ENCODE data around the gene SUCO. TPM values are rescaled to one million over a fixed set of nuclear protein-coding genes. Genes with fewer than 3 reads are reported as not detected.

Gene SUCO
- total and polyA plus RNA-seq, 2 experiments from 2014 or later: 39.1 to 113 TPM

- Histone ChIP-seq H2AFZ (no peak overlapping the region), H4K20me1 (ENCODE audit: insufficient read depth, poor library complexity, severe bottlenecking) (no peaks in the 10 kb centered on the region), H3K36me3 (replicated peaks; ENCODE audit: insufficient read depth, low read depth) (no peaks in the 10 kb centered on the region), H3K4me2 (no peak overlapping the region), H3K27ac (no peak overlapping the region), H3K4me3 (no peak overlapping the region), H3K27me3 (no peaks in the 10 kb centered on the region), H3K79me2 (no peaks in the 10 kb centered on the region), H3K9me2 (replicated peaks; ENCODE audit: insufficient read depth) (no peaks in the 10 kb centered on the region), H3K9me3 (ENCODE audit: low read depth) (no peaks in the 10 kb centered on the region), H3K4me1 (ENCODE audit: insufficient read depth) (peaks cover 17% of the 10 kb centered on the region)
- 76% methylated on average over 5 of the region's 5 CpGs for WGBS (ENCODE audit: low lambda C conversion rate, missing lambda C conversion rate)
- TF ChIP-seq EZH2 (IDR thresholded peaks at IDR 0.05; ENCODE audit: borderline replicate concordance) (no peak), EZH2phosphoT487 (IDR thresholded peaks at IDR 0.05; ENCODE audit: low read depth, severe bottlenecking, unreplicated experiment) (no peak), CTCF (IDR thresholded peaks at IDR 0.05; ENCODE audit: poor library complexity) (no peak)
- DNase-seq (ENCODE audit: low spot score): no peak
These were observed 47.3 kb upstream of the SUCO start for GRCh38 chr1:172485626-172486025.

GRCh38 chr1:172486805-172487454 is 46.0 kb upstream of the SUCO start:
- H3K27me3 ChIP-seq: no peaks in the 10 kb centered on the region
- H3K9me2 ChIP-seq (replicated peaks; ENCODE audit: insufficient read depth): no peaks in the 10 kb centered on the region
- H3K4me1 ChIP-seq (ENCODE audit: insufficient read depth): peaks cover 13% of the 10 kb centered on the region
- H3K79me2 ChIP-seq: no peaks in the 10 kb centered on the region
- no peak overlapping the region for H3K4me2 ChIP-seq
- peak overlapping the region; percentile 35 for H3K27ac ChIP-seq
- H4K20me1 ChIP-seq (ENCODE audit: insufficient read depth, poor library complexity, severe bottlenecking): no peaks in the 10 kb centered on the region
- no peaks in the 10 kb centered on the region for H3K9me3 ChIP-seq (ENCODE audit: low read depth)
- no peak for DNase-seq (ENCODE audit: low spot score)
- no peak overlapping the region for H2AFZ ChIP-seq
- TF ChIP-seq CTCF (IDR thresholded peaks at IDR 0.05; ENCODE audit: poor library complexity) (no peak), EZH2 (IDR thresholded peaks at IDR 0.05; ENCODE audit: borderline replicate concordance) (no peak), EZH2phosphoT487 (IDR thresholded peaks at IDR 0.05; ENCODE audit: low read depth, severe bottlenecking, unreplicated experiment) (no peak)
- WGBS (ENCODE audit: low lambda C conversion rate, missing lambda C conversion rate): 47% methylated on average over 3 of the region's 3 CpGs
- no peaks in the 10 kb centered on the region for H3K36me3 ChIP-seq (replicated peaks; ENCODE audit: insufficient read depth, low read depth)
- no peak overlapping the region for H3K4me3 ChIP-seq

- H3K36me3 ChIP-seq (replicated peaks; ENCODE audit: insufficient read depth, low read depth): no peaks in the 10 kb centered on the region
- H3K9me2 ChIP-seq (replicated peaks; ENCODE audit: insufficient read depth): no peaks in the 10 kb centered on the region
- WGBS (ENCODE audit: low lambda C conversion rate, missing lambda C conversion rate): 49% methylated on average over 4 of the region's 4 CpGs
- no peak overlapping the region for H3K4me3 ChIP-seq
- DNase-seq (ENCODE audit: low spot score): no peak
- peaks cover 13% of the 10 kb centered on the region for H3K4me1 ChIP-seq (ENCODE audit: insufficient read depth)
- H4K20me1 ChIP-seq (ENCODE audit: insufficient read depth, poor library complexity, severe bottlenecking): no peaks in the 10 kb centered on the region
- H3K79me2 ChIP-seq: no peaks in the 10 kb centered on the region
- no peak overlapping the region for H2AFZ ChIP-seq
- no peaks in the 10 kb centered on the region for H3K27me3 ChIP-seq
- no peak for TF ChIP-seq EZH2 (IDR thresholded peaks at IDR 0.05; ENCODE audit: borderline replicate concordance)
- TF ChIP-seq CTCF (IDR thresholded peaks at IDR 0.05; ENCODE audit: poor library complexity): no peak
- TF ChIP-seq EZH2phosphoT487 (IDR thresholded peaks at IDR 0.05; ENCODE audit: low read depth, severe bottlenecking, unreplicated experiment): no peak
- H3K4me2 ChIP-seq: no peak overlapping the region
- no peaks in the 10 kb centered on the region for H3K9me3 ChIP-seq (ENCODE audit: low read depth)
- H3K27ac ChIP-seq: peak overlapping the region; percentile 35
These were observed 45.4 kb upstream of the SUCO start for GRCh38 chr1:172487550-172487949.
